Non-pigmented ciliary epithelial cell (primary cell): Measurements from ENCODE around the gene SLC36A3.

Experiments
- DNase-seq: peaks from one replicate; pipeline ENCODE4 v3.0.0-alpha.2; 2010; ENCODE audit warnings: low read depth

The SLC36A3 gene

GRCh38 chr5:151298063-151298855 lies 5.3 kb downstream of the SLC36A3 start:
- no peak for DNase-seq

- DNase-seq: no peak
These were observed 6.6 kb downstream of the SLC36A3 start for GRCh38 chr5:151296974-151297373.

- DNase-seq: no peak
These were observed 7.1 kb downstream of the SLC36A3 start for GRCh38 chr5:151296478-151296830.

GRCh38 chr5:151295791-151296477 lies 7.6 kb downstream of the SLC36A3 start:
- DNase-seq: no peak

DNA sequence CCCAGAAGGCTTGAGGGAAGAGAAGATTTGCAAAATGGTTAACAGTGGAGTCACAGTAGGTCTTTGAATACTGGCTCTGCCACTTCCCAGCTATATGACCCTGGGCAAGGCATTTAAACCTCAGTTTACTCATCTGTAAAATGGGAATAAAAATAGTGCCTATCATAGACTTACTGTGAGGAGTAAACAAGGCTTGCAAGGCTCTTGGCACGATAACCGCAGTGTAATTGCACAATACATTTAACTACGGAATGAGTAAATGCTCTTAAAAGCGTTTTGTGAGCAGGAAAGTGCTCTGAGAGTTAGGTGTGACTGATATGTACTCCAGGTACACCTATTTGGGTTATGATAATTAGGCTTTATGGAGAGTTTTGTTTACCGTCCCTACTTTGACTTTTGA lies 8.4 kb downstream of the SLC36A3 start:
- no peak for DNase-seq

GRCh38 chr5:151293624-151294023 lies 9.9 kb downstream of the SLC36A3 start:
- DNase-seq: no peak

- no peak for DNase-seq
These were observed 15.4 kb downstream of the SLC36A3 start for GRCh38 chr5:151288180-151288579.

DNA sequence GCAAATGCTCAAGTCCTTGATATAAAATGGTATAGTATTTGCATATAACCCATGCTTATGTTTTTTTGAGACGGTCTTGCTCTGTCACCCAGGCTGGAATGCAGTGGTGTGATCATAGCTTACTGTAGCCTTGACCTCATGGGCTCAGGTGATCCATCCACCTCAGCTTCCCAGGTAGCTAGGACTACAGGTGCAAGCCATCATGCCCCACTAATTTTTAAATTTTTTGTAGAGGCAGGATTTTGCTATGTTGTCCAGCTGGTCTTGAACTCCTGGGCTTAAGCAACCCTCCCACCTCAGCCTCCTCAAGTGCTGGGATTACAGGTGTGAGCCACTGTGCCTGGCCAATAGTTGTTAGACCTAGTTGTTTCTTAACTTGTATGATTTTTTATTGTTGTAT lies 17.3 kb downstream of the SLC36A3 start:
- no peak for DNase-seq

- DNase-seq: no peak
These were observed 17.9 kb downstream of the SLC36A3 start for GRCh38 chr5:151285683-151286082.

- DNase-seq: no peak
These were observed 19.1 kb downstream of the SLC36A3 start for GRCh38 chr5:151284392-151284967.

DNA sequence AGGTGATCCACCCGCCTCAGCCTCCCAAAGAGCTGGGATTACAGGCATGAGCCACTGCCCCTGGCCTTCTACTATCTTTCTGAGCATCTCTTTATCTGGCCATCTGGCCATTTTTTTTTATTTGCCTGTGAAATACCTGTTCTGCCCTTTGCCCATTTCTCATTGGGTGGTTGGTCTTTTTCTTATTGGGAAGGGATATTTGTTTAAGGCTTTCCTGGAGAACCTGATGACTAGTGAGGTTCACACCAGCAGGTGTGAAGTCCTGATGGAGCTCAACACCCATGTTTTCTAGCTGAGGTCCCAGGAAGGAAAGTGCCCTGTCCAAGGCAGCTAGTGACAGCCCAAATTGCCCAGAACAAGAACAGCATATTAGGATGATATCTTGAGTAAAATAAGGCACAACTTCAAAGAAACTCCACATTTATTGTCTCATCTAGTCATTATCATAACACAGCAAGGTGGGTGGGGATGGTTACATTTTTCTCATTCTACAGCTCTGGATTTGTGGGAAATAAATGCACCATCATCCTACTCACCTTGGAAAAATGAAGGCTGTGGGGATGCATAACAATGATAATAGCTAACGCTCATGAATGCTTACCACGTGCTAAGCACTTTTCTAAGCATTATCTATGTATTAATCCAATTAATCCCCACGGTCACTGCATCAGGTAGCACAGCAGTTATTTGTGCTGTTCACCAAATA lies 20.3 kb downstream of the SLC36A3 start:
- DNase-seq: no peak

DNA sequence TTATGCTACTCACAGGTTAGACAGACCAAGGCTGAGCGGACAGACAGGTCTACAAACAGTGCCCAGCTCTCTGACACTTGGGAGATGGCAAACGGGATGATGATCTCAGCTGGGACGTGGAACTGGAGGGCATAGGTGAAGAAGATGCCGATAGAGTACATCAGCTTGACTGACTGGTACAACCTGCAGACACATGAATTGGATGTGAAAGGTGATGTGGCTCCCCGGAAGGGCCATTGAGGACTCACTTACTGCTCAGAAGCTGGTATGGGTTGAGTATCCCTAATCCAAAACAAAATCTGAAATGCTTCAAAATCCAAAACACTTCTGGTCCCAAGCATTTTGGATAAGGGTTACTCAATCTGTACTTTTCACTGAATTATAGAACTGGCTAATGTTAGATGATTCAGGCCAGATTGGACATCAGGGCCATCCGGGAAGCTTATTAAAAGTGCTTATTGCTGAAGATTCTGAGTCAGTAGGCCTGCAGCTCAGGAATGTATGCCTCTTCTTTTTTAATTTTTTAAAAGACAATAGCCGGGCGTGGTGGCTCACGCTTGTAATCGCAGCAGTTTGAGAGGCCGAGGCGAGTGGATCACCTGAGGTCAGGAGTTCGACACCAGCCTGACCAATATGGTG lies 22.4 kb downstream of the SLC36A3 start:
- DNase-seq: no peak

DNA sequence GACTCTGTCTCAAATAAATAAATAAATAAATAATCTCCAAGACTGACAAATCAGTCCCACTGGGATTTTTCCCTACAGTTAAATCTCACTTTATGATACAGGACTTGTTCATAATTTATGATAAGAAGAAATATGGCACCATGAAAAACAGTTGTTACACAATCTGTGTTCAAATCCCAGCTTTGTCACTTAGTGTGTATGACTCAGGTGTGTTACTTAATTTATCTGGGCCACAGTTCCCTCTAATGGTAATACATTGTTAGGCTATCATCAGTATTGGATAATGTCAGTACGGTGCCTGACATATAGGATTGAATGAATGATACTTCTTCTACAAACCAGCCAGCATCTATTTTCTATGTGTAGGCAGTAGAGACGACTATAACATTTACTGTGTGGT lies 23.1 kb downstream of the SLC36A3 start:
- DNase-seq: no peak

DNA sequence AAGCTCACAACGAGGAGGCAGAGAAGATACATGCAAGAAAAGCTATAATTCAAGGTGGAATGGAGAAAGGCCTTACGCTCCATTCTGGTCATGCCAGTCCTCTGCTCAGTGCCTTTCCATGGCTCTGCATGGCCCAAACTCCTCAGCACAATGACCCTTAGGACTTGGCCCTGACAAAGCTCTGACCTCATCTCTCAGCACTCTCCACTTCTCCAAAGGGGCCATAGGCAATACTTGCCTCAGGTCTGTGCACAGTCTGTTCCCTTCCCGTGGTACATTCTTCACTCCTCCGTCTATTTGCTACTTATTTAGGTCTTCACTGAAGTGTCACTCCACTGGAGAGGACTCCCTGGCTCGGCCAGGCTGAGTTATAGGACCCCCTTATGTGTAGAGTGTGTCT lies 24.7 kb downstream of the SLC36A3 start:
- no peak for DNase-seq

- no peak for DNase-seq
These were observed 27.8 kb downstream of the SLC36A3 start for GRCh38 chr5:151275803-151276202.

DNA sequence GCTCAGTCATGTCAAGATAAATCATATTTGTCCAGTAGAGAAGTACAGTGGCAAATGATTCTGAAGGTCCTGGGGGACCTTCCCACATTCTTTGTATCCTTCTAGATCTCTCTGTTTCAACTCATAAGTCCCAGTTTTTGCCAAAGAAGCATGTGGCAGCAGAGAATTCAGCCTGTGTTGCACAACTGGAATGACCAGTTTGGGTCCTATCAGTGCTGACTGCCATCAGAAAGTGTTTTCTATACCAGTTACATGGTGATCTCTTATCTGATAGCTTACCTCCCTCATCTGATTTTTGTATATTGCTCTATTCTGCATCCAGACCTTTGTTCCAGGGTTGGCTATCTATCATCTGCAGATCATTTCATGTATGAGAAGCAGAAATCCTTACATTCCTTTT lies 28.9 kb downstream of the SLC36A3 start:
- DNase-seq: no peak

DNA sequence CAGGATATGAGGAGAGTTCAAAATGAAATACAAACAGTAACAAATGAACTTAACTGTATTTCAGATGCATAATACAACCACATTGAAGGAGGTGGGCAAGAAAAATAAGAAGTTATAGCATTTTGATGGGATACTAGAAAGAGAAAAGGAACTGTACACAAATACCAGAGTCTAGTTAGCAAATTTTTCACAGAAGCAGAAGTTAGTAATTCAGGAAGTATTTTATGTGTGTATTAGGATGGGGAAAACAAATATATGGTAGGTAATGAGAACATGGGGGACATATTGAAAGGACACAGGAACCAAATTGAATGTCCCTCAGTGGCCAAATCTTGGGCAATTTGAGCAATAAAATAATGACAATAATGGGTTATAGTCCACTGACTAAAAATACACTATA lies 32.2 kb downstream of the SLC36A3 start:
- DNase-seq: no peak

- DNase-seq: peak; percentile 63
These were observed 33.0 kb downstream of the SLC36A3 start for GRCh38 chr5:151270599-151270998.

- DNase-seq: no peak
These were observed 35.9 kb downstream of the SLC36A3 start for GRCh38 chr5:151267491-151268260.

GRCh38 chr5:151264113-151264512 lies 39.5 kb downstream of the SLC36A3 start:
- peak; percentile 9 for DNase-seq

- DNase-seq: no peak
These were observed 41.0 kb downstream of the SLC36A3 start for GRCh38 chr5:151262532-151262931.
